Lung (tissue), 16 donors: Measurements from ENCODE around the gene ZNF628. TPM values are rescaled to one million over a fixed set of nuclear protein-coding genes. Genes with fewer than 3 reads are reported as not detected.
A peak's percentile ranks its signal among the peaks of the same experiment; 100 is the strongest.

Experiments
- ATAC-seq: fragments of 200-7000 bp; cut with Tn5 transposase; one replicate; pipeline ENCODE4 v1.9.1; 2020; ENCODE audit warnings: moderate number of reproducible peaks; ENCODE audit not compliant: insufficient read depth, low FRiP score
- DNase-seq, 3 donors: peaks; one replicate each; pipeline ENCODE4 v3.0.0-alpha.2; 2013 to 2017
- H3K27ac ChIP-seq, 2 donors: one replicate each; pipeline ENCODE4 v1.5.1; 2013; ENCODE audit warnings: mild to moderate bottlenecking in 2 of 2, moderate library complexity in 2 of 2, control low read depth in 1 of 2, inconsistent platforms in 1 of 2, low read depth in 1 of 2, low read length in 1 of 2
- H3K27me3 ChIP-seq, 3 donors: one replicate each; pipeline ENCODE4 v1.5.1; 2013; ENCODE audit warnings: low read length in 2 of 3; ENCODE audit not compliant: control insufficient read depth in 3 of 3, insufficient read depth in 3 of 3
- H3K36me3 ChIP-seq, 4 donors: one replicate each; pipeline ENCODE4 v1.5.1; 2013; ENCODE audit warnings: low read length in 4 of 4, mild to moderate bottlenecking in 1 of 4, moderate library complexity in 1 of 4; ENCODE audit not compliant: control insufficient read depth in 4 of 4, insufficient read depth in 4 of 4
- H3K4me1 ChIP-seq, 5 donors: one replicate each; pipeline ENCODE4 v1.5.1; 2013; ENCODE audit warnings: low read length in 5 of 5, mild to moderate bottlenecking in 2 of 5, moderate library complexity in 1 of 5; ENCODE audit not compliant: control insufficient read depth in 5 of 5, insufficient read depth in 5 of 5
- H3K4me3 ChIP-seq: one replicate; pipeline ENCODE4 v1.5.1; 2013; ENCODE audit warnings: mild to moderate bottlenecking, control low read depth, moderate library complexity
- H3K9ac ChIP-seq, 2 donors: one replicate each; pipeline ENCODE4 v1.5.1; 2013; ENCODE audit warnings: low read length in 2 of 2, control low read depth in 1 of 2; ENCODE audit not compliant: insufficient read depth in 1 of 2
- H3K9me3 ChIP-seq, 4 donors: one replicate each; pipeline ENCODE4 v1.5.1; 2013; ENCODE audit warnings: low read length in 3 of 4, mild to moderate bottlenecking in 1 of 4, moderate library complexity in 1 of 4; ENCODE audit not compliant: control insufficient read depth in 4 of 4, insufficient read depth in 3 of 4
- CTCF ChIP-seq: IDR thresholded peaks from 2 replicates; pipeline ENCODE4 v1.5.1; 2012; ENCODE audit warnings: mild to moderate bottlenecking; ENCODE audit errors: control extremely low read depth, extremely low read depth
- WGBS, 2 donors: extraction: QIAGEN DNeasy Blood & Tissue Kit; methylation state at CpG; one replicate each; pipeline ENCODE4 v1.1.7; 2013; 5-methylcytosine and 5-hydroxymethylcytosine counted together
- long read RNA-seq, 5 donors: transcript quantifications; one replicate each; lab custom pipeline, GENCODE V29; 2026
- polyA plus RNA-seq, 2 donors: library from polyadenylated mRNA; stranded (reverse); fragments of 200-250 nt; gene quantifications; one replicate each; pipeline ENCODE4 v1.2.1, GENCODE V29; 2013
- total RNA-seq, 2 donors: library from RNA; depleted of rRNA in 1 of 2; stranded (reverse); fragments of >200 nt in 1 of 2; gene quantifications; one replicate each; pipeline ENCODE4 v1.2.1, GENCODE V29; 2014 to 2021
- donor health status: control.
- donor health status: control.
- donor health status: Bipolar disorder and iron deficiency.
- donor health status: healthy.
- donor health status: DM: yes; HTN: yes; CAD: no.

ZNF628 gene
- total RNA-seq (10 to 100 TPM in 1 of 2 donors, 1 to 10 TPM in 1; 2.0 to 12.3 TPM), polyA plus RNA-seq (1 to 10 TPM; 7.5 to 8.0 TPM)
- long read RNA-seq, donor 1, transcript ZNF628-201 (1 exons, 3,177 nt), result major isoform, 9 of 10 reads
- long read RNA-seq, donor 1, partial matches to known transcripts, result 0 of 10 reads
- long read RNA-seq, donor 1, other reads (novel, unspliced or antisense), result 0 of 10 reads
- long read RNA-seq, donor 2, partial matches to known transcripts, result 0 of 3 reads
- long read RNA-seq, donor 2, other reads (novel, unspliced or antisense), result 0 of 3 reads
- long read RNA-seq, donor 3, transcript ZNF628-201 (1 exons, 3,177 nt), result major isoform, 6 of 7 reads
- long read RNA-seq, donor 3, partial matches to known transcripts, result 0 of 7 reads
- long read RNA-seq, donor 3, other reads (novel, unspliced or antisense), result 0 of 7 reads
- long read RNA-seq, donor 4, partial matches to known transcripts, result 0 of 2 reads
- long read RNA-seq, donor 4, other reads (novel, unspliced or antisense), result 0 of 2 reads
- long read RNA-seq, donor 5, transcript ZNF628-201 (1 exons, 3,177 nt), result major isoform, 16 of 20 reads
- long read RNA-seq, donor 5, partial matches to known transcripts, result 0 of 20 reads
- long read RNA-seq, donor 5, other reads (novel, unspliced or antisense), result 0 of 20 reads

- Histone ChIP-seq H3K27me3 (no peaks in the 10 kb centered on the region), H3K36me3 (peaks cover 0 to 2% (median 0%) of the 10 kb centered on the region in 4 donors), H3K4me3 (peak within 1 kb of the TSS; percentile 46), H3K9me3 (no peaks in the 10 kb centered on the region), H3K9ac (peak within 1 kb of the TSS in 1 of 2 donors; percentile 42), H3K27ac (peak within 1 kb of the TSS; percentile 61 to 87), H3K4me1 (peaks cover 0 to 14% (median 4%) of the 10 kb centered on the region in 5 donors)
- ATAC-seq (peak; percentile 96), DNase-seq (peak; percentile 99 to 100 (median 99))
- WGBS, 2 donors, result 1% methylated on average over 44 to 61 of the region's 61 CpGs
- TF ChIP-seq CTCF, result no peak
Observed at GRCh38 chr19:55476100-55476775, at the start of gene ZNF628. TSS of gene ZNF628 (plus strand) at chr19:55476617. CDS start at chr19:55479911, 3,294 bp downstream.

GRCh38 chr19:55431183-55431582, 45.2 kb upstream of the ZNF628 start:
- Histone ChIP-seq H3K27me3 (peaks cover 8 to 36% (median 23%) of the 10 kb centered on the region in 3 donors), H3K4me1 (no peaks in the 10 kb centered on the region), H3K4me3 (no peak overlapping the region), H3K27ac (no peak overlapping the region), H3K9me3 (peaks cover 0 to 6% (median 0%) of the 10 kb centered on the region in 4 donors), H3K36me3 (no peaks in the 10 kb centered on the region), H3K9ac (no peak overlapping the region)
- ATAC-seq (no peak), DNase-seq (no peak)
- 82 to 94% methylated on average over 1 of the region's 1 CpG for WGBS, 2 donors
- TF ChIP-seq CTCF, result no peak

GRCh38 chr19:55432241-55432959, 44.0 kb upstream of the ZNF628 start:
- no peak for TF ChIP-seq CTCF
- peaks cover 8 to 31% (median 23%) of the 10 kb centered on the region in 3 donors for H3K27me3 ChIP-seq

More at GRCh38 chr19:55432241-55432959, 44.0 kb upstream of the ZNF628 start:
- Histone ChIP-seq H3K9me3 (peaks cover 0 to 6% (median 0%) of the 10 kb centered on the region in 4 donors), H3K9ac (no peak overlapping the region), H3K27ac (no peak overlapping the region), H3K36me3 (no peaks in the 10 kb centered on the region), H3K4me1 (no peaks in the 10 kb centered on the region), H3K4me3 (no peak overlapping the region)
- no peak for DNase-seq
- ATAC-seq, result no peak
- WGBS, 2 donors, result 84 to 88% methylated on average over 14 of the region's 14 CpGs
